Measurements from ENCODE around the gene ZNF48.
A peak's percentile ranks its signal among the peaks of the same experiment; 100 is the strongest.
"Not testable (repeated sequence)": the region's sequence is repeated elsewhere in the genome, so short reads cannot be mapped to it uniquely, and the experiment has no call there.

The ZNF48 gene

GRCh38 chr16:30382111-30382881 is 12.9 kb upstream of the ZNF48 start, which contains the start of gene SEPTIN1:
Gene SEPTIN1, minus strand, starts transcription at chr16:30382561. Its CDS starts 19 bp downstream, at chr16:30382542.
- H3K4me3 ChIP-seq (replicated peaks; ENCODE audit: low read depth, low read length), result no peak within 1 kb of the TSS
- TF ChIP-seq CTCF (IDR thresholded peaks at IDR 0.05; ENCODE audit: low read length, missing control alignments), result no peak
- DNase-seq (ENCODE audit: low read depth), result no peak

GRCh38 chr16:30383521-30383920 is 11.7 kb upstream of the ZNF48 start:
- H3K4me3 ChIP-seq (replicated peaks; ENCODE audit: low read depth, low read length), result no peak overlapping the region
- no peak for DNase-seq (ENCODE audit: low read depth)
- no peak for TF ChIP-seq CTCF (IDR thresholded peaks at IDR 0.05; ENCODE audit: low read length, missing control alignments)

GRCh38 chr16:30394592-30395154 is 547 bp upstream of the ZNF48 start:
- TF ChIP-seq CTCF (IDR thresholded peaks at IDR 0.05; ENCODE audit: low read length, missing control alignments), result no peak
- H3K4me3 ChIP-seq (replicated peaks; ENCODE audit: low read depth, low read length), result peak overlapping the region; percentile 75
- DNase-seq (ENCODE audit: low read depth), result peak; percentile 63

GRCh38 chr16:30395992-30396585 is 869 bp downstream of the ZNF48 start:
- TF ChIP-seq CTCF (IDR thresholded peaks at IDR 0.05; ENCODE audit: low read length, missing control alignments), result no peak
- H3K4me3 ChIP-seq (replicated peaks; ENCODE audit: low read depth, low read length), result peak overlapping the region; percentile 75
- DNase-seq (ENCODE audit: low read depth), result no peak

- H3K4me3 ChIP-seq (replicated peaks; ENCODE audit: low read depth, low read length); DNase-seq (ENCODE audit: low read depth): not testable (repeated sequence)
Measured at GRCh38 chr16:30396627-30397026, 1.4 kb downstream of the ZNF48 start.

- no peak for DNase-seq (ENCODE audit: low read depth)
- TF ChIP-seq CTCF (IDR thresholded peaks at IDR 0.05; ENCODE audit: low read length, missing control alignments), result no peak
- no peak overlapping the region for H3K4me3 ChIP-seq (replicated peaks; ENCODE audit: low read depth, low read length)
Measured at GRCh38 chr16:30397056-30397455, 1.8 kb downstream of the ZNF48 start.

GRCh38 chr16:30397776-30398660 is 2.8 kb downstream of the ZNF48 start:
- no peak overlapping the region for H3K4me3 ChIP-seq (replicated peaks; ENCODE audit: low read depth, low read length)
- no peak for DNase-seq (ENCODE audit: low read depth)
- TF ChIP-seq CTCF (IDR thresholded peaks at IDR 0.05; ENCODE audit: low read length, missing control alignments), result no peak

Measured in fibroblast of pulmonary artery (primary cell).